ENCODE results near the gene MSANTD7.

MSANTD7 gene

DNA sequence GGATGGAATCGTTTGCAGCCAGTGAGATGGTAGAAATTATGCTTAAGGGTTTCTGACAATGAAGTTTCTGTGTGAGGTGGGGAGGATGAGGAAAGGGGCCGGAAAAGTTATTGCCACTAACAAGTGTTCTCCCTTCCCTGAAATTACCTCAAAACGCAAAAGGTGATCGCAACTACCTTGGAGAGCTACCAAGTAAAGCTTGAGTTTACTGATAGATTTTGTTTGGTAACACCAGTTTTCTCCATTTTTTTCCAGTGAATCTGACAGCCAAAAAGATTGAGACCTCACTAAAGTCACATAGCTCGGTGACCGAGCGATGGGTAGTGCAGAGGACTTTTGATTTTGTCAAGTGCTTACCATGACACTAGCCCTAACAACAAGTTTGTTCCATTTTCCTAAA lies 42.1 kb downstream of the MSANTD7 start:
- Histone ChIP-seq H3K27me3 (replicated peaks) (no peaks in the 10 kb centered on the region), H3K36me3 (replicated peaks) (no peaks in the 10 kb centered on the region), H3K27ac (no peak overlapping the region), H3K4me3 (ENCODE audit: low read depth, low read length) (peak overlapping the region; percentile 75)
- in situ Hi-C loops (cut with HindIII; ENCODE audit: low pct_ligation_motif_present, low sequenced_read_pairs): no loop called here
- TF ChIP-seq, protein P1, sequence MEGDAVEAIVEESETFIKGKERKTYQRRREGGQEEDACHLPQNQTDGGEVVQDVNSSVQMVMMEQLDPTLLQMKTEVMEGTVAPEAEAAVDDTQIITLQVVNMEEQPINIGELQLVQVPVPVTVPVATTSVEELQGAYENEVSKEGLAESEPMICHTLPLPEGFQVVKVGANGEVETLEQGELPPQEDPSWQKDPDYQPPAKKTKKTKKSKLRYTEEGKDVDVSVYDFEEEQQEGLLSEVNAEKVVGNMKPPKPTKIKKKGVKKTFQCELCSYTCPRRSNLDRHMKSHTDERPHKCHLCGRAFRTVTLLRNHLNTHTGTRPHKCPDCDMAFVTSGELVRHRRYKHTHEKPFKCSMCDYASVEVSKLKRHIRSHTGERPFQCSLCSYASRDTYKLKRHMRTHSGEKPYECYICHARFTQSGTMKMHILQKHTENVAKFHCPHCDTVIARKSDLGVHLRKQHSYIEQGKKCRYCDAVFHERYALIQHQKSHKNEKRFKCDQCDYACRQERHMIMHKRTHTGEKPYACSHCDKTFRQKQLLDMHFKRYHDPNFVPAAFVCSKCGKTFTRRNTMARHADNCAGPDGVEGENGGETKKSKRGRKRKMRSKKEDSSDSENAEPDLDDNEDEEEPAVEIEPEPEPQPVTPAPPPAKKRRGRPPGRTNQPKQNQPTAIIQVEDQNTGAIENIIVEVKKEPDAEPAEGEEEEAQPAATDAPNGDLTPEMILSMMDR (IDR thresholded peaks at IDR 0.05; ENCODE audit: low read depth, low read length, missing control alignments): no peak
- DNase-seq: no peak

DNA sequence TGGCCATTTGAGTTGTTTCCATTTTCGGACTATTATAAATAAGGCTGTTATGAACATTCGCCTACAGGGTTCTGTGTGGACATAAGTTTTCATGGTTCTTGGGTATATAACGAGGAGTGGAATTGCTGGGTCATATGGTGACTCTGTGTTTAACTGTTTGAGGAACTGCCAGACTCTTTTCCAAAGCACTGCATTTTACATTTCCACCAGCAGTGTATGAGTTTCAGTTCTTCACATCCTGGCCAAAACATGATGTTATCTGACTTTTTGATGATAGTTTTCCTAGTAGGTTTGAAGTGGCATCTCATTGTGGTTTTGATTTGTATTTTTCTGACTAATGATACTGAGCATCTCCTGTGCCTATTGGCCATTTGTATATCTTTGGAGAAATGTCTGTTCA lies 46.0 kb downstream of the MSANTD7 start:
- in situ Hi-C loops (cut with HindIII; ENCODE audit: low pct_ligation_motif_present, low sequenced_read_pairs): no loop called here
- no peak for DNase-seq
- TF ChIP-seq, protein P1 (IDR thresholded peaks at IDR 0.05; ENCODE audit: low read depth, low read length, missing control alignments): no peak
- Histone ChIP-seq H3K27ac (no peak overlapping the region), H3K36me3 (replicated peaks) (no peaks in the 10 kb centered on the region), H3K27me3 (replicated peaks) (no peaks in the 10 kb centered on the region), H3K4me3 (ENCODE audit: low read depth, low read length) (no peak overlapping the region)

All from brain microvascular endothelial cell (primary cell).